HFF-Myc (cell line): ENCODE data around the gene SORL1.

Source experiments
- DNase-seq: peaks from one replicate; pipeline ENCODE4 v3.0.0-alpha.2; 2011; ENCODE audit warnings: low read depth; ENCODE audit errors: extremely low read depth
- H3K4me3 ChIP-seq: replicated peaks from 2 replicates; pipeline ENCODE4 v1.5.1; 2011; ENCODE audit warnings: low read depth, mild to moderate bottlenecking, control low read depth, low read length
- TF ChIP-seq, protein P1 (sequence below): IDR thresholded peaks from 2 replicates; pipeline ENCODE4 v1.5.1; 2012; ENCODE audit warnings: mild to moderate bottlenecking, low read depth, low read length, control low read depth; ENCODE audit errors: missing control alignments

Gene SORL1

GRCh38 chr11:121608545-121609098 is 156.5 kb downstream of the SORL1 start:
- no peak for DNase-seq
- TF ChIP-seq, protein P1, sequence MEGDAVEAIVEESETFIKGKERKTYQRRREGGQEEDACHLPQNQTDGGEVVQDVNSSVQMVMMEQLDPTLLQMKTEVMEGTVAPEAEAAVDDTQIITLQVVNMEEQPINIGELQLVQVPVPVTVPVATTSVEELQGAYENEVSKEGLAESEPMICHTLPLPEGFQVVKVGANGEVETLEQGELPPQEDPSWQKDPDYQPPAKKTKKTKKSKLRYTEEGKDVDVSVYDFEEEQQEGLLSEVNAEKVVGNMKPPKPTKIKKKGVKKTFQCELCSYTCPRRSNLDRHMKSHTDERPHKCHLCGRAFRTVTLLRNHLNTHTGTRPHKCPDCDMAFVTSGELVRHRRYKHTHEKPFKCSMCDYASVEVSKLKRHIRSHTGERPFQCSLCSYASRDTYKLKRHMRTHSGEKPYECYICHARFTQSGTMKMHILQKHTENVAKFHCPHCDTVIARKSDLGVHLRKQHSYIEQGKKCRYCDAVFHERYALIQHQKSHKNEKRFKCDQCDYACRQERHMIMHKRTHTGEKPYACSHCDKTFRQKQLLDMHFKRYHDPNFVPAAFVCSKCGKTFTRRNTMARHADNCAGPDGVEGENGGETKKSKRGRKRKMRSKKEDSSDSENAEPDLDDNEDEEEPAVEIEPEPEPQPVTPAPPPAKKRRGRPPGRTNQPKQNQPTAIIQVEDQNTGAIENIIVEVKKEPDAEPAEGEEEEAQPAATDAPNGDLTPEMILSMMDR: no peak

DNA sequence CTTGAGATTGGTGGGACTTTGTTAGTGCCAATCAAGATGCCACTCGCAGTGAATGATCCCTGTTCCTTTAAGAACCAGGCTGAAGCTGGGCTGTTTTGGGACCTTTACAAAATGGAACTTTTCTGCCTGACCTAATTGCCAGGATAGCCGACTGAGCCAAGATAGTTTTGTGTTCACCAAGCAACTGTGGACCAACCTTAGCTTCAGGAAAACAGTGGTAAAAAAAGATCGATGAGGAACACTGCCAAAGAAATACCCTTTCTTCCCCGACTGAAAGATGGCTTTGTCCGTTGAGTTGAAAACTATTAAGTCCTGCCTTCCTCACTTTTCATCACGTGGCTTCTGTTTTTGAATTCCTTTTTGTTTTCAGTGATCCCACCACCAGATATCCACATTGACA is 158.6 kb downstream of the SORL1 start:
- H3K4me3 ChIP-seq: no peak overlapping the region
- DNase-seq: no peak
- TF ChIP-seq, protein P1: no peak

More at GRCh38 chr11:121608545-121609098, 156.5 kb downstream of the SORL1 start:
- no peak overlapping the region for H3K4me3 ChIP-seq

GRCh38 chr11:121611242-121611641 is 159.1 kb downstream of the SORL1 start:
- no peak for DNase-seq
- no peak overlapping the region for H3K4me3 ChIP-seq
- TF ChIP-seq, protein P1: no peak

GRCh38 chr11:121613724-121614123 is 161.6 kb downstream of the SORL1 start:
- H3K4me3 ChIP-seq: no peak overlapping the region
- DNase-seq: no peak
- TF ChIP-seq, protein P1: no peak

DNA sequence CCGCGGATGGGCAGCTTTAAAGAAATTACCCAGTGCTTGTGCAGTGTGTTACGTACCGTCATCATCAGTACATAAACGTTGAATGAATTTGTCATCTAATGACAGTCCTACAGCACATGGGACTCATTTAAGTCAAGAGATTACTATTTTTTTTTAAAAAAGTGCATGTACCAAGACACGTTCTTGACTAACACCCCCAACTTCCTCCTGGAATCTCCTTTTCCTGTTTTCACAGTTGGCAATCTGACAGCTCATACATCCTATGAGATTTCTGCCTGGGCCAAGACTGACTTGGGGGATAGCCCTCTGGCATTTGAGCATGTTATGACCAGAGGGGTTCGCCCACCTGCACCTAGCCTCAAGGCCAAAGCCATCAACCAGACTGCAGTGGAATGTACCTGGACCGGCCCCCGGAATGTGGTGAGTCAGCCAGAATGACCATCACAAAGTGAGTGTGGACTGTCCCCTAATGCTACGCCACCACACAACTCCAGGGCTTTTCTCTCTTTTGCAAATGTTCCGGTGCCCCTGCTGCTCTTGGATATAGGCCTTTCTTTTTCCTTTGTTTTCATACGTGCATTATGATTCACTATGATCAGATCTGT is 162.6 kb downstream of the SORL1 start:
- TF ChIP-seq, protein P1: no peak
- no peak overlapping the region for H3K4me3 ChIP-seq
- no peak for DNase-seq

DNA sequence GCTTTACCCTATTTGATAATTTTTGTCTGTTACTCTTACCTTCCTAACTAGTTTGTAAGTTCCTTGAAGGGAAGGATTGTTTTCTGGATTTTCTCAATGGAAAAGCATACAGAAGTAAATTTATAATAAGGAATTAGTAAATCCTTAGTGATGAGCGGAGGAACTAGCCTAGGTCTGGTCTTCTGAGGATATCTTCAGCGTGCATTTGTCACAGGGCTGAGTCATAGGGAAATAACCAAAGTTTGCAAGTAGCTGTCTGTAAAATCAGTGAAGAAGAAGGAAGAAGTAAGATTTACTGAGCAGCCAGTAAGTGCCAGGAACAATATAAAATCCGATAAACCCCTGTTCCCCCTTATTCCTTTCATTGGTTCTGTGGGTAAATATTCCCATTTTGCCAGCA is 163.4 kb downstream of the SORL1 start:
- H3K4me3 ChIP-seq: no peak overlapping the region
- TF ChIP-seq, protein P1: no peak
- no peak for DNase-seq
